T-cell (primary cell): ENCODE data around the gene CRYBB1. TPM values are rescaled to one million over a fixed set of nuclear protein-coding genes. Genes with fewer than 3 reads are reported as not detected.

Experiments
- ATAC-seq, 4 experiments: fragments of 200-7000 bp in 3 of 4; fragments of 150-1000 bp in 1 of 4; cut with Tn5 transposase; replicated peaks in 1 of 4; 1 replicate in 3 of 4; 2 replicates in 1 of 4; pipeline ENCODE4 v1.10.0; 2021; ENCODE audit warnings: moderate library complexity in 3 of 4, mild to moderate bottlenecking in 2 of 4, moderate number of reproducible peaks in 1 of 4
- CTCF ChIA-PET, 2 donors: fragments of 300-600 bp; sonication (Branson Sonifier 250); formaldehyde crosslinking; loops; one replicate each; lab custom pipeline; 2022; ENCODE audit warnings: antibody characterized with exemption in 2 of 2; lab: Charles Lee
- POLR2A ChIA-PET, 2 donors: fragments of 300-600 bp; sonication (Branson Sonifier 250); formaldehyde crosslinking; loops; one replicate each; lab custom pipeline; 2022; ENCODE audit warnings: antibody characterized with exemption in 2 of 2; lab: Charles Lee
- DNase-seq, 35 experiments: peaks; one replicate each; pipeline versions ENCODE4 v3.0.0 to v3.0.0-alpha.2; 2013 to 2023
- H3K27ac ChIP-seq: one replicate; pipeline ENCODE4 v1.5.1; 2013; ENCODE audit warnings: low read length
- H3K27me3 ChIP-seq, 2 experiments: replicated peaks in 1 of 2; 1 replicate in 1 of 2; 2 replicates in 1 of 2; pipeline versions ENCODE4 v1.6.1 to v1.7.0; 2013; ENCODE audit warnings: low read length in 1 of 2, mixed read lengths in 1 of 2; ENCODE audit not compliant: control insufficient read depth in 2 of 2, insufficient read depth in 2 of 2; ENCODE audit errors: extremely low read depth in 1 of 2
- H3K36me3 ChIP-seq, 2 donors: 1 replicate in 1 of 2; 2 replicates in 1 of 2; pipeline versions ENCODE4 v1.6.1 to v1.7.0; 2013; ENCODE audit warnings: low read length in 1 of 2; ENCODE audit not compliant: control insufficient read depth in 2 of 2, insufficient read depth in 1 of 2; ENCODE audit errors: extremely low read depth in 1 of 2
- H3K4me1 ChIP-seq, 2 experiments: 1 replicate in 1 of 2; 2 replicates in 1 of 2; pipeline versions ENCODE4 v1.6.1 to v1.7.0; 2013; ENCODE audit warnings: low read length in 2 of 2, mixed read lengths in 1 of 2; ENCODE audit not compliant: insufficient read depth in 2 of 2, control insufficient read depth in 1 of 2; ENCODE audit errors: extremely low read depth in 1 of 2
- H3K4me3 ChIP-seq, 2 donors: 1 replicate in 1 of 2; 2 replicates in 1 of 2; pipeline versions ENCODE4 v1.5.1 to v1.7.0; 2013; ENCODE audit warnings: mild to moderate bottlenecking in 2 of 2, low read length in 1 of 2, moderate library complexity in 1 of 2; ENCODE audit not compliant: control insufficient read depth in 1 of 2; ENCODE audit errors: extremely low read depth in 1 of 2
- H3K9me3 ChIP-seq: 2 replicates; pipeline ENCODE4 v1.7.0; 2013
- H3K27ac Mint-ChIP-seq, 2 donors: one replicate each; pipeline ENCODE4 v1.8.0; 2020 to 2021; ENCODE audit warnings: mild to moderate bottlenecking in 2 of 2, mixed read lengths in 2 of 2
- H3K27me3 Mint-ChIP-seq, 2 donors: one replicate each; pipeline ENCODE4 v1.8.0; 2021 to 2022; ENCODE audit warnings: mixed read lengths in 2 of 2
- H3K36me3 Mint-ChIP-seq: one replicate; pipeline ENCODE4 v1.8.0; 2021; ENCODE audit warnings: mixed read lengths
- H3K4me1 Mint-ChIP-seq, 3 donors: one replicate each; pipeline ENCODE4 v1.8.0; 2020 to 2022; ENCODE audit warnings: mixed read lengths in 3 of 3, mild to moderate bottlenecking in 1 of 3
- H3K4me3 Mint-ChIP-seq, 3 donors: one replicate each; pipeline ENCODE4 v1.8.0; 2020 to 2022; ENCODE audit warnings: mild to moderate bottlenecking in 3 of 3, mixed read lengths in 3 of 3, moderate library complexity in 3 of 3
- H3K9me3 Mint-ChIP-seq, 3 donors: one replicate each; pipeline ENCODE4 v1.8.0; 2020 to 2022; ENCODE audit warnings: mixed read lengths in 3 of 3
- WGBS: methylation state at CpG from one replicate; pipeline ENCODE4 v1.1.5; 2013; ENCODE audit warnings: missing lambda C conversion rate; ENCODE audit not compliant: insufficient coverage; 5-methylcytosine and 5-hydroxymethylcytosine counted together
- total RNA-seq, 35 experiments: library from RNA in 6 of 35; stranded (reverse) in 6 of 35; fragments of 120-200 nt in 1 of 35; gene quantifications; one replicate each; pipeline versions ENCODE4 v1.2.1 to v1.2.4 and lab custom pipeline; 2013 to 2026

Gene CRYBB1
- total RNA-seq, 5 donors from 2014 or later (not counting 1 experiment from before 2014, with no cell fraction given), result not detected

DNA sequence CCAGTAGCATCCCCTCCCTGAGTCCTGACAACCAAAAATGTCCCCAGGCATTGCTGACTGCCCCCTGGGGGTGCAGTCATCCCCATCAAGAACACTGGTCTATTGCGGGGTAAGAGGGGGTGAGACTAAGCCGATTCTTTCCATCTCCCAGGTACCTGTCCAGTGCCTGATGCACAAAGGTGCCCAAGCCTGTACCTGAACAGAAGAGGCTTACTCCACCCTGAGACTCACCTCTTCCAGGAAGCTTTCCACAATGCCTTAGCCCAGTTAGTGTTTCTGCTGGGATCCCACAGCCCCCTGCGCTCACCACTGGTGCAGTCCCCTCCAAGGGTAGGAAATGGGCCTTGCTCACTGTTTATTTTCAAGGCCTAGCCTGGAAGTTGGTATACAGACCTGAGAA, 50.8 kb downstream of the CRYBB1 start:
- Histone ChIP-seq H3K27ac (no peak overlapping the region), H3K9me3 (no peaks in the 10 kb centered on the region), H3K36me3 (peaks cover 10 to 24% of the 10 kb centered on the region in 2 donors), H3K4me1 (peaks cover 3 to 73% of the 10 kb centered on the region in 2 experiments), H3K4me3 (no peak overlapping the region), H3K27me3 (no peaks in the 10 kb centered on the region)
- peak overlapping the region in 1 of 3 donors; percentile 32 for H3K4me3 Mint-ChIP-seq
- ChIA-PET POLR2A (no interaction called here), CTCF (no interaction called here)
- peak overlapping the region in 1 of 2 donors; percentile 18 for H3K27ac Mint-ChIP-seq
- DNase-seq (no peak), ATAC-seq (no peak)
- H3K27me3 Mint-ChIP-seq, result no peaks in the 10 kb centered on the region
- WGBS, result 100% methylated on average over 1 of the region's 3 CpGs
- no peaks in the 10 kb centered on the region for H3K9me3 Mint-ChIP-seq
- H3K36me3 Mint-ChIP-seq, result peaks cover 4% of the 10 kb centered on the region
- peaks cover 60 to 72% (median 64%) of the 10 kb centered on the region in 3 donors for H3K4me1 Mint-ChIP-seq

DNA sequence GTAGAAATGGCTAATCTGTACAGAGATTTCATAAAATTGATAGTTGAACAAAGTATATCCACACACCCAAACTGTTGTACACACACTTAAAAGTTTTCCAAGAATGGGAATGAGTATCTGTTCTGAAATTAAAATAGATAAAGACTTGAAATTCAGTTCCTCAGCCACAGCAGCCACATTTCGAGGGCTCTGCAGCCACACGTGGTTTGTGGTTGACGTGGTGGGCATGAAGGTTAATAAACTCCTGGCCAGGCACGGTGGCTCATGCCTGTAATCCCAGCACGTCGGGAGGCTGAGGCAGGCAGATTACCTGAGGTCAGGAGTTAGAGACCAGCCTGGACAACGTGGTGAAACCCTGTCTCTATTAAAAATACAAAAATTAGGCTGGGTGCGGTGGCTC, 51.9 kb downstream of the CRYBB1 start:
- POLR2A ChIA-PET, result no interaction called here
- Mint-ChIP-seq H3K4me3 (no peak overlapping the region), H3K36me3 (no peaks in the 10 kb centered on the region), H3K4me1 (peaks cover 49 to 60% (median 53%) of the 10 kb centered on the region in 3 donors), H3K27ac (no peak overlapping the region), H3K27me3 (no peaks in the 10 kb centered on the region), H3K9me3 (no peaks in the 10 kb centered on the region)
- CTCF ChIA-PET, result no interaction called here
- no peaks in the 10 kb centered on the region for H3K9me3 ChIP-seq
- DNase-seq (no peak), ATAC-seq (no peak)
- H3K4me3 ChIP-seq, result no peak overlapping the region
- H3K36me3 ChIP-seq, result peaks cover 10 to 24% of the 10 kb centered on the region in 2 donors
- H3K4me1 ChIP-seq, result peaks cover 3 to 67% of the 10 kb centered on the region in 2 experiments
- no peaks in the 10 kb centered on the region for H3K27me3 ChIP-seq
- H3K27ac ChIP-seq, result no peak overlapping the region
- 35% methylated on average over 6 of the region's 8 CpGs for WGBS

DNA sequence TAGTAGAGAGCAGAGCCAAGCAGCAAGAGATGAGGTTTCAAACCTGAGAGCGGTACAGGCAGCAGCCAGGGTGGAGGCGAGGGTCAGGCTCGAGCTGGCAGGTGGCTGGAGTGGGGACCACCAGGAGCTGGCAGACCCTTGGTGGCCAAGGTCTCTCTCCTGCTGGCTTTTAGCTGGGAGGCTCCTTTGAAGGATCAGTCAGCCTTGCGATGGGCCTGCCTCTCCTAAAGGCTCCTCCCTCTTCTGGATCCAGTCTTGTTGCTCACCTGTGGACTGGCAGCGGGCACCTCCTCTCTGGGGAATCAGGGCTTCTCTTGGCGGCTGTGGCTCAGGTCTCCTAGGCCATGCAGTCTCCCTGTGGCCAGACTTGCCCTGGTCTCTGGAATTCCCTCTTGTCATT, 52.6 kb downstream of the CRYBB1 start:
- Mint-ChIP-seq H3K27me3 (no peaks in the 10 kb centered on the region), H3K4me1 (peaks cover 43 to 56% (median 53%) of the 10 kb centered on the region in 3 donors), H3K36me3 (peaks cover 4% of the 10 kb centered on the region), H3K9me3 (no peaks in the 10 kb centered on the region), H3K4me3 (no peak overlapping the region), H3K27ac (no peak overlapping the region)
- CTCF ChIA-PET, result interaction anchor here in 1 of 2 donors (0.6 kb wide), 1 partner anchor 43 kb away, joined by 3 read pairs; no protein-coding TSS in a partner anchor
- peaks cover 0 to 60% of the 10 kb centered on the region in 2 experiments for H3K4me1 ChIP-seq
- H3K27ac ChIP-seq, result no peak overlapping the region
- H3K27me3 ChIP-seq, result no peaks in the 10 kb centered on the region
- H3K9me3 ChIP-seq, result no peaks in the 10 kb centered on the region
- POLR2A ChIA-PET, result no interaction called here
- DNase-seq (no peak), ATAC-seq (no peak)
- H3K36me3 ChIP-seq, result peaks cover 10 to 24% of the 10 kb centered on the region in 2 donors
- 97% methylated on average over 6 of the region's 6 CpGs for WGBS
- H3K4me3 ChIP-seq, result no peak overlapping the region

DNA sequence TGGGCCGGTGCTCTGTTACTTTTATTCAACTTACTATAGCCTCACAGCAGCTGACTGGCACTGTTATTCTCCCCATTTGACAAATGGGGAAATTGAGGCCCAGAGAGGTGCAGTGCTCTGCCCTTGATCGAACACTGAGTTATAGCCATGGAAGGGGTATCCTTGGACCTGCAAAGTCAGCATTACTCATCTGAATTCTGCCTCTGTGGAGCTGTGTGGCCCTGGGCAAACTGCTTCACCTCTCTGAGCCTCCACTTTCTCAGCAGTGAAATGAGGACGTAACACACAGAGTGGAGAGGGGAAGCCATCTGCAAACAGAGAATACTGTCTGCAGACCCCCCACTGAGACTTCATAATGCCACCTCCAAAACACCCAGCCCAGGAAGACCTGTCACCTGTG, 53.2 kb downstream of the CRYBB1 start:
- Histone ChIP-seq H3K27ac (no peak overlapping the region), H3K9me3 (no peaks in the 10 kb centered on the region), H3K4me3 (no peak overlapping the region), H3K36me3 (peaks cover 10 to 24% of the 10 kb centered on the region in 2 donors), H3K27me3 (no peaks in the 10 kb centered on the region), H3K4me1 (peaks cover 0 to 61% of the 10 kb centered on the region in 2 experiments)
- whole genome bisulfite sequencing, result 100% methylated on average over 1 of the region's 3 CpGs
- Mint-ChIP-seq H3K4me3 (no peak overlapping the region), H3K36me3 (peaks cover 4% of the 10 kb centered on the region), H3K9me3 (no peaks in the 10 kb centered on the region), H3K27me3 (no peaks in the 10 kb centered on the region), H3K27ac (no peak overlapping the region), H3K4me1 (peaks cover 42 to 56% (median 55%) of the 10 kb centered on the region in 3 donors)
- ATAC-seq (no peak), DNase-seq (no peak)
- ChIA-PET CTCF (interaction anchor here in 1 of 2 donors (0.6 kb wide), 1 partner anchor 43 kb away, joined by 3 read pairs; no protein-coding TSS in a partner anchor), POLR2A (no interaction called here)

DNA sequence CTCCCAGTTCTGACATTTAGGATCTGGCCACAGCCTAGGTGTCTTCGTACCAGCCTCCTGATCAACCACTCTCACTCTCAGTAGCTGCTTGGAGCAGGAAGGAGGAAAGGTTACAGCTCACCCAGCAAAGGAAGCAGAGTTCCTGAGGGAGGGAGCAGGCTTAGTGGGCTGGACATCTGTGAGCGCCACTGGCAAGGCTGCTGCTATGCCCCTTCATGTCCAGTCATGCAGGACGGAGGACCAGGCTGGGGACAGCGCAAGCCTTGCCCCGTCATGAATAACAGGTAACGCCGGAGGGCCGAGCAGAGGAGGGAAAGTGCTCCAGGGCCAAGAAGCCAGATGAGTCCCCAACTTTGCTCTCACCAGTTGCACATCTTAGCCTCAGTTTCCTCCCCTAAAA, 53.6 kb downstream of the CRYBB1 start:
- H3K36me3 Mint-ChIP-seq, result peaks cover 4% of the 10 kb centered on the region
- H3K27me3 Mint-ChIP-seq, result no peaks in the 10 kb centered on the region
- no peaks in the 10 kb centered on the region for H3K9me3 Mint-ChIP-seq
- H3K27ac ChIP-seq, result no peak overlapping the region
- CTCF ChIA-PET, result interaction anchor here in 1 of 2 donors (0.5 kb wide), 1 partner anchor 78 kb away, joined by 4 read pairs; no protein-coding TSS in a partner anchor
- H3K4me3 ChIP-seq, result no peak overlapping the region
- POLR2A ChIA-PET, result no interaction called here
- DNase-seq (no peak), ATAC-seq (no peak)
- H3K4me1 Mint-ChIP-seq, result peaks cover 44 to 55% (median 53%) of the 10 kb centered on the region in 3 donors
- H3K36me3 ChIP-seq, result peaks cover 10 to 24% of the 10 kb centered on the region in 2 donors
- H3K9me3 ChIP-seq, result no peaks in the 10 kb centered on the region
- H3K4me1 ChIP-seq, result peaks cover 0 to 62% of the 10 kb centered on the region in 2 experiments
- no peak overlapping the region for H3K27ac Mint-ChIP-seq
- H3K27me3 ChIP-seq, result no peaks in the 10 kb centered on the region
- no peak overlapping the region for H3K4me3 Mint-ChIP-seq
- WGBS, result 100% methylated on average over 7 of the region's 8 CpGs

DNA sequence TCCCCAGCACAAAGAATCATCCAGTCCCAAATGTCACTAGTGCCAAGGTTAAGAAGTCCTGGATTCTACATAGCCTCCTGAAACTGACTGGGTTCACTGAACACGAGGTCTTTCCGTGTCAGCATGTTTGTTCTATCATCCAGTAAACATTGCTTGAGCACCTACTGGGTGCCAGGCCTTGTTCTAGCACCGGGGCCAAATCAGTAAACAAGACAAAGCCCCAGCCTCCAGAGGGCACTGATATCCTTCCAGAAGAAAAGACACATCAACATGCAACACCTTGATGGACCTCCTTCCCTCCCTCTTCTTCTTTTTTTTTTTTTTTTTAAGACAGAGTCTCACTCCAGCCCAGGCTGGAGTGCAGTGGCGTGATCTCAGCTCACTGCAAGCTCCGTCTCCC, 54.8 kb downstream of the CRYBB1 start:
- DNase-seq, result peak in 4 of 35 experiments; percentile 11 to 45 (median 12)

More for the DNA sequence above, 54.8 kb downstream of the CRYBB1 start:
- H3K27me3 Mint-ChIP-seq, result no peaks in the 10 kb centered on the region
- Histone ChIP-seq H3K9me3 (no peaks in the 10 kb centered on the region), H3K4me1 (peaks cover 0 to 64% of the 10 kb centered on the region in 2 experiments), H3K27me3 (no peaks in the 10 kb centered on the region), H3K36me3 (peaks cover 10 to 24% of the 10 kb centered on the region in 2 donors), H3K27ac (no peak overlapping the region), H3K4me3 (no peak overlapping the region)
- CTCF ChIA-PET, result no interaction called here
- no peaks in the 10 kb centered on the region for H3K9me3 Mint-ChIP-seq
- H3K36me3 Mint-ChIP-seq, result peaks cover 4% of the 10 kb centered on the region
- POLR2A ChIA-PET, result interaction anchor here in 1 of 2 donors (0.6 kb wide), 1 partner anchor 26 kb away, joined by 3 read pairs; no protein-coding TSS in a partner anchor
- 75% methylated on average over 3 of the region's 5 CpGs for WGBS
- H3K4me1 Mint-ChIP-seq, result peaks cover 43 to 52% (median 51%) of the 10 kb centered on the region in 3 donors
- peak in 2 of 4 experiments; percentile 31 to 40 for ATAC-seq
- H3K4me3 Mint-ChIP-seq, result no peak overlapping the region
- no peak overlapping the region for H3K27ac Mint-ChIP-seq
